HL-60 (cell line): ENCODE measurements around the gene ULK2.

Experiments used
- DNase-seq, 2 experiments: peaks; one replicate each; pipeline ENCODE4 v3.0.0-alpha.2; 2010 to 2020; ENCODE audit warnings: low read depth in 1 of 2, low spot score in 1 of 2
- H3K27ac ChIP-seq: fragments of 250-450 bp; sonication (Bioruptor Pico); replicated peaks from 2 replicates; pipeline ENCODE4 v1.5.1; 2020; ENCODE audit warnings: mild to moderate bottlenecking, moderate library complexity
- H3K27me3 ChIP-seq: fragments of 250-450 bp; sonication (Bioruptor Pico); 2 replicates; pipeline ENCODE4 v1.5.1; 2021; ENCODE audit warnings: mild to moderate bottlenecking, moderate library complexity; ENCODE audit not compliant: insufficient read depth, poor library complexity, severe bottlenecking
- H3K4me3 ChIP-seq: replicated peaks from 2 replicates; pipeline ENCODE4 v1.5.1; 2011; ENCODE audit warnings: mild to moderate bottlenecking, control low read depth, low read length; ENCODE audit not compliant: insufficient read depth
- GABPA ChIP-seq: IDR thresholded peaks from 2 replicates; pipeline ENCODE4 v1.6.1; 2012; ENCODE audit warnings: low read depth
- POLR2AphosphoS5 ChIP-seq: IDR thresholded peaks from 2 replicates; pipeline ENCODE4 v1.6.1; 2012; ENCODE audit warnings: low read depth
- REST ChIP-seq: IDR thresholded peaks from 2 replicates; pipeline ENCODE4 v1.6.1; 2012; ENCODE audit warnings: low read depth; ENCODE audit not compliant: insufficient replicate concordance
- SPI1 ChIP-seq: IDR thresholded peaks from 2 replicates; pipeline ENCODE4 v1.6.1; 2012; ENCODE audit warnings: low read depth, mild to moderate bottlenecking, borderline replicate concordance
- TF ChIP-seq, protein P1 (sequence below): IDR thresholded peaks from one replicate; pipeline ENCODE4 v1.5.1; 2011; ENCODE audit warnings: low read length, control low read depth, inconsistent platforms; ENCODE audit not compliant: insufficient read depth

ULK2 gene

DNA sequence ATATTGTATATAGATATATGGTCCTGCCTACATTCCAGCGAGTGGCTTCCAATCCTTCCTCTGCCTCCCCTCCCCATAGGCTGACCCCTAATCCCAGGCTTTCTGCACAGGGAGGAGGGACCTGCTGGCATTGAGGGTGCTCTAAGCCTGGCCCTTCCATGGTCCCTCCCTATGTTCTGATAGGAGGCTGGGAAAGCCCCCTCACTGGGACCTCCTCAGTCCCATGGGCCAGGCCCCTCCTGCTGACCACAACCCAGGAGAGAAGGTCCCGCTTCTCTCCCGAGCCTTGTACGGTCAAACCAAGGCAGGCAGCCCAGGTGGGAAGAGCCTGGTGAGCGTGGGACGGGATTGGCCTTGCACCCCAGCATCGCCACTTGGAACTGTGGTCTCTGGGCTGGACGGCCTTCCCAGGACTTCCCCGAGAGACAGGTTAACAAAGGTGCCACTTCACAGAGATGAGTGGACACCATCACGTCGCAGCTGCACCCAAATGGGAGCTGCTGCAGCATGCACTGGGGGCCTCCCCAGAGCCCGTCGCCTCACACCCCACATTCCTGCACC lies 120.5 kb downstream of the ULK2 start:
- no peak for DNase-seq

DNA sequence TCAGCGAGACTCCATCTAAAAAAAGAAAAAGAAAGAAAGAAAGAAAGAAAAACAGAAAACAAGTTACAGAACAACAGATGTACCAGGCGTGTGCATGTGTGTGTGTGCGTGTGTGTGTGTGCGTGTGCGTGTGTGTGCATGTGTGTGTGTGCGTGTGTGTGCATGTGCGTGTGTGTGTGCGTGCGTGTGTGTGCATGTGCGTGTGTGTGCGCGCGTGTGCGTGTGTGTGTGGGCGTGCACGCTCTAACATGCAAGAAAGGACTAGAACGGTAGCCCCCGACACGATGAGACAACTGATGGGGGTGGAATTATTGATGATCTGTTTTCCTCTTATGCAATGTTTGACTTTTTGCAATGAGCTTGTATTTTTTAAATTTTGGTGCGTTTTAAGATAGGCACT lies 121.2 kb downstream of the ULK2 start:
- no peaks in the 10 kb centered on the region for H3K27me3 ChIP-seq
- H3K4me3 ChIP-seq, result no peak overlapping the region
- no peak overlapping the region for H3K27ac ChIP-seq
- TF ChIP-seq, protein P1, sequence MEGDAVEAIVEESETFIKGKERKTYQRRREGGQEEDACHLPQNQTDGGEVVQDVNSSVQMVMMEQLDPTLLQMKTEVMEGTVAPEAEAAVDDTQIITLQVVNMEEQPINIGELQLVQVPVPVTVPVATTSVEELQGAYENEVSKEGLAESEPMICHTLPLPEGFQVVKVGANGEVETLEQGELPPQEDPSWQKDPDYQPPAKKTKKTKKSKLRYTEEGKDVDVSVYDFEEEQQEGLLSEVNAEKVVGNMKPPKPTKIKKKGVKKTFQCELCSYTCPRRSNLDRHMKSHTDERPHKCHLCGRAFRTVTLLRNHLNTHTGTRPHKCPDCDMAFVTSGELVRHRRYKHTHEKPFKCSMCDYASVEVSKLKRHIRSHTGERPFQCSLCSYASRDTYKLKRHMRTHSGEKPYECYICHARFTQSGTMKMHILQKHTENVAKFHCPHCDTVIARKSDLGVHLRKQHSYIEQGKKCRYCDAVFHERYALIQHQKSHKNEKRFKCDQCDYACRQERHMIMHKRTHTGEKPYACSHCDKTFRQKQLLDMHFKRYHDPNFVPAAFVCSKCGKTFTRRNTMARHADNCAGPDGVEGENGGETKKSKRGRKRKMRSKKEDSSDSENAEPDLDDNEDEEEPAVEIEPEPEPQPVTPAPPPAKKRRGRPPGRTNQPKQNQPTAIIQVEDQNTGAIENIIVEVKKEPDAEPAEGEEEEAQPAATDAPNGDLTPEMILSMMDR, result no peak
- TF ChIP-seq SPI1, result no peak
- TF ChIP-seq GABPA, result no peak
- TF ChIP-seq REST, result no peak
- TF ChIP-seq POLR2AphosphoS5, result no peak
- no peak for DNase-seq

More for the DNA sequence above, 120.5 kb downstream of the ULK2 start:
- no peak overlapping the region for H3K27ac ChIP-seq
- no peaks in the 10 kb centered on the region for H3K27me3 ChIP-seq
- no peak overlapping the region for H3K4me3 ChIP-seq
- TF ChIP-seq GABPA (no peak), POLR2AphosphoS5 (no peak), REST (no peak), SPI1 (no peak)
- TF ChIP-seq, protein P1, result no peak

GRCh38 chr17:19744922-19745757 lies 122.6 kb downstream of the ULK2 start:
- no peak overlapping the region for H3K27ac ChIP-seq
- DNase-seq, result peak; percentile 51 to 71
- H3K27me3 ChIP-seq, result no peaks in the 10 kb centered on the region
- peak overlapping the region; percentile 25 for H3K4me3 ChIP-seq
- TF ChIP-seq, protein P1, result peak; percentile 42
- no peak for TF ChIP-seq REST
- TF ChIP-seq SPI1, result no peak
- no peak for TF ChIP-seq GABPA
